Mucosa of rectum (tissue), 2 donors: Measurements from ENCODE around the gene FXYD5.

Experiments
- H3K27ac ChIP-seq, 2 donors: one replicate each; pipeline ENCODE4 v1.7.0; 2013; ENCODE audit warnings: inconsistent platforms in 2 of 2, low read depth in 2 of 2, low read length in 2 of 2
- H3K27me3 ChIP-seq, 2 donors: one replicate each; pipeline ENCODE4 v1.7.0; 2013; ENCODE audit warnings: low read length in 2 of 2; ENCODE audit not compliant: control insufficient read depth in 2 of 2, insufficient read depth in 2 of 2
- H3K36me3 ChIP-seq, 2 donors: one replicate each; pipeline ENCODE4 v1.7.0; 2013; ENCODE audit warnings: low read length in 2 of 2; ENCODE audit not compliant: control insufficient read depth in 2 of 2, insufficient read depth in 2 of 2
- H3K4me1 ChIP-seq, 2 donors: one replicate each; pipeline ENCODE4 v1.7.0; 2013; ENCODE audit warnings: low read length in 2 of 2, mild to moderate bottlenecking in 1 of 2; ENCODE audit not compliant: control insufficient read depth in 2 of 2, insufficient read depth in 2 of 2
- H3K4me3 ChIP-seq, 2 donors: one replicate each; pipeline ENCODE4 v1.7.0; 2013; ENCODE audit warnings: low read length in 2 of 2
- H3K9ac ChIP-seq, 2 donors: one replicate each; pipeline ENCODE4 v1.7.0; 2013; ENCODE audit warnings: low read length in 2 of 2, low read depth in 1 of 2, mild to moderate bottlenecking in 1 of 2
- H3K9me3 ChIP-seq, 2 donors: one replicate each; pipeline ENCODE4 v1.7.0; 2013; ENCODE audit warnings: low read length in 2 of 2; ENCODE audit not compliant: control insufficient read depth in 2 of 2
- donor health status: healthy.
- donor health status: Normal muscosa, but diverticular disease.

Gene FXYD5

GRCh38 chr19:35166100-35167063 lies 11.8 kb downstream of the FXYD5 start:
- H3K4me3 ChIP-seq = no peak overlapping the region
- peaks cover 6 to 34% of the 10 kb centered on the region in 2 donors for H3K36me3 ChIP-seq
- no peak overlapping the region for H3K9ac ChIP-seq
- no peaks in the 10 kb centered on the region for H3K27me3 ChIP-seq
- H3K27ac ChIP-seq = no peak overlapping the region
- H3K9me3 ChIP-seq = no peaks in the 10 kb centered on the region
- peaks cover 0 to 3% of the 10 kb centered on the region in 2 donors for H3K4me1 ChIP-seq

- peaks cover 6 to 26% of the 10 kb centered on the region in 2 donors for H3K36me3 ChIP-seq
- no peak overlapping the region for H3K27ac ChIP-seq
- peaks cover 0 to 3% of the 10 kb centered on the region in 2 donors for H3K4me1 ChIP-seq
- H3K27me3 ChIP-seq = no peaks in the 10 kb centered on the region
- no peak overlapping the region for H3K9ac ChIP-seq
- no peaks in the 10 kb centered on the region for H3K9me3 ChIP-seq
- H3K4me3 ChIP-seq = no peak overlapping the region
Measured at GRCh38 chr19:35167251-35168119, 12.9 kb downstream of the FXYD5 start.

GRCh38 chr19:35168196-35168595 lies 13.7 kb downstream of the FXYD5 start:
- Histone ChIP-seq H3K9ac (no peak overlapping the region), H3K9me3 (no peaks in the 10 kb centered on the region), H3K4me1 (peaks cover 0 to 3% of the 10 kb centered on the region in 2 donors), H3K27me3 (no peaks in the 10 kb centered on the region), H3K27ac (no peak overlapping the region), H3K36me3 (peaks cover 6 to 21% of the 10 kb centered on the region in 2 donors), H3K4me3 (no peak overlapping the region)

GRCh38 chr19:35169221-35169995 lies 14.9 kb downstream of the FXYD5 start:
- peaks cover 1 to 14% of the 10 kb centered on the region in 2 donors for H3K36me3 ChIP-seq
- H3K4me3 ChIP-seq = no peak overlapping the region
- H3K4me1 ChIP-seq = peaks cover 0 to 3% of the 10 kb centered on the region in 2 donors
- H3K9ac ChIP-seq = no peak overlapping the region
- H3K27me3 ChIP-seq = no peaks in the 10 kb centered on the region
- H3K9me3 ChIP-seq = no peaks in the 10 kb centered on the region
- no peak overlapping the region for H3K27ac ChIP-seq

- Histone ChIP-seq H3K27ac (no peak overlapping the region), H3K9ac (no peak overlapping the region), H3K36me3 (peaks cover 0 to 11% of the 10 kb centered on the region in 2 donors), H3K9me3 (no peaks in the 10 kb centered on the region), H3K27me3 (no peaks in the 10 kb centered on the region), H3K4me1 (peaks cover 0 to 3% of the 10 kb centered on the region in 2 donors), H3K4me3 (no peak overlapping the region)
Measured at GRCh38 chr19:35170359-35171061, 16.0 kb downstream of the FXYD5 start.

- Histone ChIP-seq H3K4me1 (peaks cover 0 to 3% of the 10 kb centered on the region in 2 donors), H3K27ac (no peak overlapping the region), H3K4me3 (no peak overlapping the region), H3K9me3 (no peaks in the 10 kb centered on the region), H3K36me3 (no peaks in the 10 kb centered on the region), H3K9ac (no peak overlapping the region), H3K27me3 (no peaks in the 10 kb centered on the region)
Measured at GRCh38 chr19:35171730-35172129, 17.2 kb downstream of the FXYD5 start.

- Histone ChIP-seq H3K4me3 (no peak overlapping the region), H3K27me3 (peaks cover 0 to 1% of the 10 kb centered on the region in 2 donors), H3K36me3 (no peaks in the 10 kb centered on the region), H3K9me3 (no peaks in the 10 kb centered on the region), H3K4me1 (no peaks in the 10 kb centered on the region), H3K27ac (no peak overlapping the region), H3K9ac (no peak overlapping the region)
Measured at GRCh38 chr19:35174226-35174625, 19.7 kb downstream of the FXYD5 start.

- Histone ChIP-seq H3K27ac (no peak overlapping the region), H3K9me3 (no peaks in the 10 kb centered on the region), H3K27me3 (peaks cover 0 to 3% of the 10 kb centered on the region in 2 donors), H3K9ac (no peak overlapping the region), H3K36me3 (no peaks in the 10 kb centered on the region), H3K4me3 (no peak overlapping the region), H3K4me1 (no peaks in the 10 kb centered on the region)
Measured at GRCh38 chr19:35176181-35176570, 21.6 kb downstream of the FXYD5 start.
